Measurements from ENCODE around the gene OSBPL2.

GRCh38 chr20:62255976-62256375 is 17.7 kb downstream of the OSBPL2 start:
- TF ChIP-seq, protein P1, sequence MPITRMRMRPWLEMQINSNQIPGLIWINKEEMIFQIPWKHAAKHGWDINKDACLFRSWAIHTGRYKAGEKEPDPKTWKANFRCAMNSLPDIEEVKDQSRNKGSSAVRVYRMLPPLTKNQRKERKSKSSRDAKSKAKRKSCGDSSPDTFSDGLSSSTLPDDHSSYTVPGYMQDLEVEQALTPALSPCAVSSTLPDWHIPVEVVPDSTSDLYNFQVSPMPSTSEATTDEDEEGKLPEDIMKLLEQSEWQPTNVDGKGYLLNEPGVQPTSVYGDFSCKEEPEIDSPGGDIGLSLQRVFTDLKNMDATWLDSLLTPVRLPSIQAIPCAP (CRISPR knock-in tag; IDR thresholded peaks at IDR 0.05) = no peak
- TF ChIP-seq CTCF (IDR thresholded peaks at IDR 0.05) (no peak), PRRX2 (CRISPR knock-in tag; IDR thresholded peaks at IDR 0.05) (no peak), FOXK1 (CRISPR knock-in tag; IDR thresholded peaks at IDR 0.05) (no peak), USF2 (CRISPR knock-in tag; IDR thresholded peaks at IDR 0.05) (no peak), E2F1 (CRISPR knock-in tag; IDR thresholded peaks at IDR 0.05) (no peak), RORB (CRISPR knock-in tag; IDR thresholded peaks at IDR 0.05) (no peak)
- TF ChIP-seq, protein P2, sequence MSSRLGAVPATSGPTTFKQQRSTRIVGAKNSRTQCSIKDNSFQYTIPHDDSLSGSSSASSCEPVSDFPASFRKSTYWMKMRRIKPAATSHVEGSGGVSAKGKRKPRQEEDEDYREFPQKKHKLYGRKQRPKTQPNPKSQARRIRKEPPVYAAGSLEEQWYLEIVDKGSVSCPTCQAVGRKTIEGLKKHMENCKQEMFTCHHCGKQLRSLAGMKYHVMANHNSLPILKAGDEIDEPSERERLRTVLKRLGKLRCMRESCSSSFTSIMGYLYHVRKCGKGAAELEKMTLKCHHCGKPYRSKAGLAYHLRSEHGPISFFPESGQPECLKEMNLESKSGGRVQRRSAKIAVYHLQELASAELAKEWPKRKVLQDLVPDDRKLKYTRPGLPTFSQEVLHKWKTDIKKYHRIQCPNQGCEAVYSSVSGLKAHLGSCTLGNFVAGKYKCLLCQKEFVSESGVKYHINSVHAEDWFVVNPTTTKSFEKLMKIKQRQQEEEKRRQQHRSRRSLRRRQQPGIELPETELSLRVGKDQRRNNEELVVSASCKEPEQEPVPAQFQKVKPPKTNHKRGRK (CRISPR knock-in tag; IDR thresholded peaks at IDR 0.05; ENCODE audit: borderline replicate concordance) = no peak
- TF ChIP-seq, protein P3, sequence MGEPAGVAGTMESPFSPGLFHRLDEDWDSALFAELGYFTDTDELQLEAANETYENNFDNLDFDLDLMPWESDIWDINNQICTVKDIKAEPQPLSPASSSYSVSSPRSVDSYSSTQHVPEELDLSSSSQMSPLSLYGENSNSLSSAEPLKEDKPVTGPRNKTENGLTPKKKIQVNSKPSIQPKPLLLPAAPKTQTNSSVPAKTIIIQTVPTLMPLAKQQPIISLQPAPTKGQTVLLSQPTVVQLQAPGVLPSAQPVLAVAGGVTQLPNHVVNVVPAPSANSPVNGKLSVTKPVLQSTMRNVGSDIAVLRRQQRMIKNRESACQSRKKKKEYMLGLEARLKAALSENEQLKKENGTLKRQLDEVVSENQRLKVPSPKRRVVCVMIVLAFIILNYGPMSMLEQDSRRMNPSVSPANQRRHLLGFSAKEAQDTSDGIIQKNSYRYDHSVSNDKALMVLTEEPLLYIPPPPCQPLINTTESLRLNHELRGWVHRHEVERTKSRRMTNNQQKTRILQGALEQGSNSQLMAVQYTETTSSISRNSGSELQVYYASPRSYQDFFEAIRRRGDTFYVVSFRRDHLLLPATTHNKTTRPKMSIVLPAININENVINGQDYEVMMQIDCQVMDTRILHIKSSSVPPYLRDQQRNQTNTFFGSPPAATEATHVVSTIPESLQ (CRISPR knock-in tag; IDR thresholded peaks at IDR 0.05) = no peak

Measured in WTC11 (cell line).